ENCODE measurements around the gene PHF23.

DNA sequence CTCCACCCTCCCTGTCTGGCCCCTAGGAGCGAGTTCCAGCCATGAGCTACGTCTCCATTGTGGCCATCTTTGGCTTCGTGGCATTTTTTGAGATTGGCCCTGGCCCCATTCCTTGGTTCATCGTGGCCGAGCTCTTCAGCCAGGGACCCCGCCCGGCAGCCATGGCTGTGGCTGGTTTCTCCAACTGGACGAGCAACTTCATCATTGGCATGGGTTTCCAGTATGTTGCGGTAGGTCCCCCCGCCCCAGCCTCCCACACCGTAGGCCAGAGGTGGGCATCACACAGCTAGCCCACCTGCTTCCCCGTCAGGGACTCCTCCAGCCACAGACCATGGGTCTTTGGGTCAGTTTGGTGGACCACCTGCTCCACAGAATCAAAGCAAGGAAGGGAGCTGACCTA, 46.4 kb upstream of the PHF23 start:
- TF ChIP-seq GATA3 (IDR thresholded peaks at IDR 0.05; ENCODE audit: low read depth, low read length) (no peak), GATA2 (IDR thresholded peaks at IDR 0.05; ENCODE audit: low read depth, low read length) (no peak)
